NCI-H2029 treated with DMSO at 0.1 percent for 48 hours (cell line): ENCODE data around the gene FHOD3.
A peak's percentile ranks its signal among the peaks of the same experiment; 100 is the strongest.

Experiments used
- DNase-seq: peaks from one replicate; lab custom pipeline; 2025; lab: John Stamatoyannopoulos, UW

The FHOD3 gene

DNA sequence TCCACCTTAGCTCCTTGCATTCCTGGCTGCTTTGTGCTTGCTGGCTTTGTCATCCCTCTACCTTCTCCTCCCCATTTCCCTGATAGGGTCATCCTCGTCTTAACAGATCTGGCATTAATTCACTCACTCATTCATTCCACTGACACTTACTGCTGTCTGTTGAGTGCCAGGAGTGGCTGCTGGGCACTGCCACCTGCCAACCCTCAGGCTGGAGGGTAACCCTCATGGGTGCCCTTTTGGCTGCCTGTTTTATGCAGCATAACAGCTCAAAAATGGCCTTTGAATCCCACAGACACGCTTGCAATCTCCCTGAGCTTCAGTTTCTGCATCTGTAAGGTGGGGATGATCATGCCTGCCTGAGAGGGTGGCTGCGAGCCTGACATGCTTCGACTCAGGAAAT lies 25.2 kb downstream of the FHOD3 start:
- DNase-seq, result no peak

DNA sequence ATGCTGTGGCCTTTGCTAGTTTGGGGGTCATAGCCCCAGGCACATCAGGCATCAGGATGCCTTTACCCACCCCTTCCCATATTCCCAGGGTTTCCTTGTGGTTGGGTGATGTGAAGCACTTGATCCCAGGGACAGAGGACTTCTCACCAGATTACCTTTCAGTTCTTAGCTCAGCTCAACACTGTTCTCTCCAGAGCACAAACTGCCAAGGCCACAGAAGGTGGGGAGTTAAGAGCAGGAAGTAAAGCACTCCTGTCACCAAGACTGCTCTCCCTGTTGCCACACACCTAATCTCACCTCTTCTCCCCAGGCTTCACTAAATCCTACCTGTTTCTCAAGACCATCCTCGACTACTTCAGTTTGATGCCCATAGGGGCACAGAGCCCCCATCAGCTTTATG lies 25.9 kb downstream of the FHOD3 start:
- DNase-seq, result no peak

DNA sequence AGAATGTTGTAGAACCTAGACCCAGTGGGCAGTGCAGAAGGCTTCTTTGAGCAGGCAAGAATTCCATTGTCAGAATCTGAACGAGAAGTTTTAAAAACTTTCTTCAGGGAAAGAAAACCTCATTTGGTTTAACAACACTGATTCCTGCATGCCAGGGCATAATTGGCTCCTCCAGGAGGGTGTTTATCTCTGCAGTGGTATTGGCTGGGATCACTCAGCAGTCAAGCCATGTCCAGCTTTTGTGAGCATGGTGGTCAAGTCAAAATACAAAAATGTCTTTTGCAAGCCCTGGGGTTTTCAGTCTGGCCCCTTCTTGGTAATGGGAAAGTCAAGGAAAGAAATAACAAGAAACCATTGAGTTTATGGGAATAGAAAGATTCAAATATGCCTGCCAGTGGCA lies 28.3 kb downstream of the FHOD3 start:
- no peak for DNase-seq

DNA sequence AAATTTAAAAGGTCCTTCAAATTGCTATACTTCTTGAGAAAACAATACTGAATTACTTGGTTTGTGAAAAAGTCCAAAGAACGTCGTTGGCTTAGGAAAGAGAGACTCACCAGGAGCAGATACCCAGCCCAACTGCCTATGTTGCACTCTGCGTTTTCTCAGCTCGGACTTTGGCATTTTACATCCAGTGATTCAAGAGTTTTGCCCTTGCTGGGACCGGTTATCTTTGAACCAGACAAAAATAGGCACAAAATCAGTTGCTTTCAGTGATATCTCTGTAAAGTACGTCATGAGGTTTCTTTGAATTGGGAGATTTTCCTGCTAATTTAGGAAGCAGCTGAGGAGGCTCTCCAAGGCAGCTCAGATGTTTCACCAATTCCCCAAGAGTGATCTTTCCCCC lies 29.3 kb downstream of the FHOD3 start:
- no peak for DNase-seq

- no peak for DNase-seq
Observed at GRCh38 chr18:36327352-36328316, 30.1 kb downstream of the FHOD3 start.

GRCh38 chr18:36328385-36328858 lies 30.9 kb downstream of the FHOD3 start:
- DNase-seq, result no peak

DNA sequence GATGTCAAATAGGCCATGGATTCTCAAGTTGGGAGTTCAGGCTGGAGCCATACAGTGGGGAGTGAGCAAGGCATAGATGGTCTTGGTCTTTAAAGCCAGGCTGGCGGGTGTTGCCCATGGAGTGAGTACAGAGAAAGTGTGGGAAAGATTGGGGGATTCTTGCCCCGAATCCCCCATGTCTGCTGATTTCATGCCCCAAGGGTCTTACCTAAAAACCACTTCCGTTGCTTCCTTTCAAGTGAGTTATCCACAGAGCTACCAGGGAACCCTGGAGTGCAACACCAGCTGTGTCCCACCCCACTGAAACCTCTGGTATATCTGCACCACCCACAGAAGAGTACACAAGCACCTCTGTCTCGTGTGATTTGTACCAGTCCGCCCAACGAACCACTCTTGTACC lies 31.4 kb downstream of the FHOD3 start:
- DNase-seq, result no peak

DNA sequence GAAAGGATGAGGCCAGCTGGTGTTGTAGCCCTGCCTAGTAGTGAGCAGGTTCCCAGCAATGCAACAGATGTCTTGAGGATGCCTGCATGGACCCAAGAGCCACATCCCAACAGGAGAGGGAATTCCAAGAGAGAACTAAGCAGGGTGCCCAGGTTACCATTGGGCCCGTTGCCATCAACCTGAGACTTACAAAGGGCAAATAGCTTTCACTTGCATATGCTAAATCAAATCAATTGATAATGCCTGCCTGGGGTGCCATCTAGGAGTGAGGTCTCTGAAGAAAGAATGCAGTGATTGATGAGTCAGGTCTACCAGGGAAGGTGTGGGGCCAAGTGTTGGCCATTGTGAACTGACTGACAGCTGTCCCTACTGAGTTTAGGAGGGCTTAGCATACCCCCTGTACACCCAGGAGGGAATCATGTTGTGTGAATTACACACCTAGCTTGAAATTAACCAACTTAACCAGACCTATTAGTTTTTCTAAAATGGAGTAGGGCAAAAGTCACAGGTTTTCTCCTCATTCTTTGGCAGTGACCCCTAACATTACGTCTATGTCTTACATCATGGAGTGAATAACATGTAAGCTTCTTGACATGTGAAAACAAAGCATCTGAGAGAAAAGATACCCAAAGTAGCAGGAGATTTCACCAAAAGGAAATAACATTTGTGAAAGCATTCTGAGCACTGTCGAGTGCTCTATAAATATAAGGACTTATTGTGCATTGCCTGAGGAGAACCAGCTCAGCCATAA lies 32.3 kb downstream of the FHOD3 start:
- no peak for DNase-seq

DNA sequence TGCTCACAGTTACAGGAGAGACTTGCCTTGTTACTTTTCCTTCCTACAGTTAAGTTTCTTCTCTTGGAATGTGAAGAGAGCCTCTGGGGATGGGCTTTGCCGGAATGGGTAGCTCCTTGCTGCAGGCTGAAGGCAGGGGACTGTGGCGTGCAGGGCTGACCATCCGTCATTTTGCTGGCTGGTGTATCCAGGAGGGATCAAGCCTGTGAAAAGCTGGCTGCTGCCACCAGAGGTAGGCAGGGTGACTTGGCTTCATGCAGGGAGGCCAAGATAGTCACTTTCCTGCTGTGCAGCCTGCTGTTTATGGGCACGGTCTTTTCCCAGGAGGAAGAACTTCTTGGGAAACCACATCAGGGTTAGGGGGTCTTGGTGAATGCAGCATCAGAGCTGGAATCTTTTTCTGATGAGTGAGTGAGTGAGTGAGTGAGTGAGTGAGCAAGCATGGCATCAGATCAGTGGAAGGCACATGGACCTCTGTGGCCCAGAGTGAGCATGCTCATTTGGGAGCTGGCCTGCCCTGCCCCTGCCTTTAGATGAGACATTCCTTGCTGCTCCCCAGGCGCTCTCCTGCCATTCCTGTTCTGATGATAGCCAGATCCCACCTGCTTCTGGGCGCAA lies 33.0 kb downstream of the FHOD3 start:
- no peak for DNase-seq

DNA sequence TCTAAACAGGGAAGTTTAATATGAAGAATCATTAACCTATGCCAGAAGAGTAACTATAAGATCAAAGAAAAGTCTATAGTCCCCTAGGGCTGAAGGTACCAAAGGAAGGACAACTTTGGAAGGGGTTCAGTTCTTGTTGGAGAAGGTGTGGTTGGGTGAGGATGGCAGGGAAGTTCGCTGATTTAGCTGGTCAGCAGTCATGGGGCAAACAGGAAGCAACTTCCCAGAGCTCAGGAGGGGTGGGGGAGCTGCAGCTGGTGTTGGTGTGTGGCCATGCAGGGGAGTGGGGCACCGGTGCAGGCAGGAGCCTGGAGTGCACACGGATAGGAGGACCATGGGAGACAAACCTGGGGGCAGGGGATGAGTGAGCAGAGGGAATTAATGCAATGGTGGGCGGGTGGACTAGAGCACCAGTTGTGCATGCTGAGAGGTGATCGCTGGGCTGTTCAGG lies 34.0 kb downstream of the FHOD3 start:
- no peak for DNase-seq

- DNase-seq, result no peak
Observed at GRCh38 chr18:36333414-36333813, 35.9 kb downstream of the FHOD3 start.

GRCh38 chr18:36334798-36335197 lies 37.3 kb downstream of the FHOD3 start:
- no peak for DNase-seq

DNA sequence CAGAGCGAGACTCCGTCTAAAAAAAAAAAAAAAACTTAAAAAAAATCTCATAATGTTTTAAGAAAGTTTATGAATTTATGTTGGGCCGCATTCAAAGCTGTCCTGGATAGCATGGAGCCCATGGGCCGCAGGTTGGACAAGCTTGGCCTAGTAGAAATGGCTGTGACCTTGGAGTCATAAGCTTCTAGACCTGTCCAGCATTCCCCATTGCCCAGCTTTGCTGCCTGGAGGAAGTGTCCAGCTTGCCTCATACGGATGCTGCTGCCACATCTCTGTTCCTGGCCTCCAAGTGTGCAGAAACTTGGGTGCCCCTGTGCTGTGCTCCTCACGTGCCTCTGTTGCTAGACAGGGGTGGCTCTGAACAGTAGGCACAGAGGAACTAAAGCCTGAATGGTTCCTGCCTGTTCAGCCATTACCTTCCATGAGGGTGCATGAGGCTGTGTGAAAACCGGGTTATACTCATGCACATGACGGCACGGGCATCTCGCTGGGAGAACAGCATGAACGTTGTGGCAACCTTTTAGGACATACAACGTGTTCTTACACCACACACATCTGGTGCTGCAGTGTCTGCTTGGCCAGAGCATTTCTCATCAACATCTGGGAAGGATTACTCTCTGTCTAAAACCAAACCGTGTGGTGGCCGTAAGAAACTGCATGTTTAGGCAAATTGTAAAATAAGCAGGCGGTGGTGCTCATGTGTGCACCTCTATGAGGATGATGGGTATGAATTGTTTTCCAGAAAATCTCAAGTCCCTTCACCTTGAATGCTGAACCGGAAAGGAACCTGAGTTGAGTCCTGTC lies 38.2 kb downstream of the FHOD3 start:
- DNase-seq, result no peak

GRCh38 chr18:36337679-36338402 lies 40.3 kb downstream of the FHOD3 start:
- no peak for DNase-seq

DNA sequence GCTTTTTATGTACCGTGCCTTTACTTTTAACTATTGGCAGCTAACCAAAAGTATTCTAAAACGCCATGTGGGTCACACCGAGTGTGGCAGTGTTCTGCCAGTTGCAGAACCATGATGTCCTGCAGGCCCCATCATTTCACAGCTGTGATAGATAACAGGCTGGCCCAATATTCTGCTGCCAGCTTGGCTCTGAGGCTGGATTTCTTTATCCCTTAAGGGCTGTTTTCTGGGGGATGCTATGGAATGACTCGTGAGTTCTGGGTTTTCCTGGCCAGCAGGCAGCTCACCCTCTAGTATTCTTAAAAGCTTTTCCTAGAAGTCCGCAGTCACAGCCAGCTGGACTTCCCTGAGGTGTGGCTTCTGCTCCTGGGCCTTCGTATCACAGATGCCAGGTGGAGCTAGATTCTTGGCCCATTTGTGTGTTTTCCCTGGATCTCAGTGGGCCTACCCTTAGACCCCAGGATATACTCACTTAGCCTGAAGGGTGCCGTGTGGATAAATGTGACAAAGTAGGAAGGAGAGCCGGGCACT lies 41.0 kb downstream of the FHOD3 start:
- no peak for DNase-seq

- peak; percentile 70 for DNase-seq
Observed at GRCh38 chr18:36340246-36340645, 42.7 kb downstream of the FHOD3 start.

DNA sequence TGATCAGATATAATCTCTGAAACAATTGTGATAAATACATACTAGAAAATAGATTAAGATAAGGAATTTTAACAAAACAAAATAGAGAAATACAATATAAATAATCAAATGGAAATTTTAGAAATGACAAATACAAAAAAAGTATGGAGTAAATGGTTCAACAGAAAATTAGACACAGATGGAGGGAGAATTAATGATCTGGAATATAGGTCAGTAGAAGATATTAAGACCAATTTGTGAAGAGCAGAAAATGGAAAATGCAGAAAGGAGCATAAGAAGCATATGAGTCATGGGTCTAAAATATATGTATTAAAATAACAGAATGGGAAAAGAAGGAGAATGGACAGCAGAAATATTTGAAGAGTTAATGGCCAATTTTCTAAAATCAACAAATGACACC lies 44.4 kb downstream of the FHOD3 start:
- DNase-seq, result no peak

- DNase-seq, result no peak
Observed at GRCh38 chr18:36348331-36348730, 50.8 kb downstream of the FHOD3 start.

DNA sequence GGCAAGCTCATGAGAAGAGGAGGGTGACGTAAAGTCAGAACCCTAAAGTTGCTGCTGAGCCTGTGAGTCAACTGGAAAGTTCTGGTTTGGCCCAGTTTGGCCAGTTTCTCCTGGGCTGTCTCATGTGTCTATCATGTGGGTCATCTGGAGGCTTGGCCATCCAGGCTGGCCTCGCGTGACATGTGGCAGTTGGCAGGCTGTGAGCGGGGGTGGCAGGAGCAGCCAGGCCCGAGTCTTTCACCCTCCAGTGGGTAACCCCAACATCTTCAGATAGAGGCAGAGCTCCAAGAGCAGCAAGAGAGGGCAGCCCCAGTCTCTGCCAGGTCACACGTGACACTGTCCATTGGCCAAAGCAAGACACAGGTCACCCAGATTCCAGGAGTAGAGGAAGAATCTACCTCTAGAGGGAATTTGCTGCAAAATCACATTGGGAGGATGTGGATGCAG lies 51.5 kb downstream of the FHOD3 start:
- DNase-seq, result no peak

- no peak for DNase-seq
Observed at GRCh38 chr18:36349552-36349951, 52.0 kb downstream of the FHOD3 start.

DNA sequence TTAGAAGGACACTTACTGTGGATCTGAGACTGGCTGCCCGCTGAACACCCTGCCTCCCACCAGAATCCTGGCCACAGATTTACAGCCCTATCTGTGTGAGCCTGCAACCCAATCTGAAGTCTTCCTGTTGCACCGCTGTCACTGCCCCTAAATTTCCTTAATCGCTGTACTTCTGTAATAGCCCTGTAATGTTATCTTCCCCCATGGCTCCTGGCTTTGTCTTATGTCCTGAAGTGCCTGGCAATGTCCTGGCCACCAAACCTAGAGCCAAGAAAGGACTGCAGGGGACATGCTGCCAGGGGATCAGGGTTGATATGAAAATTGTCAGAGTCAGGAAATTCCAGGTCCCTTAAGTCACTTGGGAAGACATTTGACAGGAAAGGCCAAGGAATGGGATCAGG lies 52.7 kb downstream of the FHOD3 start:
- no peak for DNase-seq
